ENCODE data around the gene CTBP1.
"Not testable (repeated sequence)": the region's sequence is repeated elsewhere in the genome, so short reads cannot be mapped to it uniquely, and the experiment has no call there.

Gene CTBP1

GRCh38 chr4:1239141-1239949 is 9.6 kb downstream of the CTBP1 start:
- no peak for DNase-seq (ENCODE audit: extremely low read depth in 1 of 2, low read depth in 1 of 2)

GRCh38 chr4:1238676-1239000 is 10.3 kb downstream of the CTBP1 start:
- DNase-seq (ENCODE audit: extremely low read depth in 1 of 2, low read depth in 1 of 2), result no peak

- DNase-seq (ENCODE audit: extremely low read depth in 1 of 2, low read depth in 1 of 2), result no peak
Measured at GRCh38 chr4:1237981-1238675, 10.8 kb downstream of the CTBP1 start.

- DNase-seq (ENCODE audit: extremely low read depth in 1 of 2, low read depth in 1 of 2), result not testable (repeated sequence)
Measured at GRCh38 chr4:1237261-1237660, 11.7 kb downstream of the CTBP1 start.

- DNase-seq (ENCODE audit: extremely low read depth in 1 of 2, low read depth in 1 of 2), result not testable (repeated sequence)
Measured at GRCh38 chr4:1236836-1237235, 12.1 kb downstream of the CTBP1 start.

- no peak for DNase-seq (ENCODE audit: extremely low read depth in 1 of 2, low read depth in 1 of 2)
Measured at GRCh38 chr4:1236103-1236641, 12.8 kb downstream of the CTBP1 start.

GRCh38 chr4:1235381-1236102 is 13.4 kb downstream of the CTBP1 start:
- DNase-seq (ENCODE audit: extremely low read depth in 1 of 2, low read depth in 1 of 2), result no peak

- DNase-seq (ENCODE audit: extremely low read depth in 1 of 2, low read depth in 1 of 2), result no peak
Measured at GRCh38 chr4:1234811-1235292, 14.1 kb downstream of the CTBP1 start.

- no peak for DNase-seq (ENCODE audit: extremely low read depth in 1 of 2, low read depth in 1 of 2)
Measured at GRCh38 chr4:1234309-1234695, 14.6 kb downstream of the CTBP1 start.

- no peak for DNase-seq (ENCODE audit: extremely low read depth in 1 of 2, low read depth in 1 of 2)
Measured at GRCh38 chr4:1233641-1234308, 15.2 kb downstream of the CTBP1 start.

- DNase-seq (ENCODE audit: extremely low read depth in 1 of 2, low read depth in 1 of 2), result no peak
Measured at GRCh38 chr4:1232661-1233621, 16.0 kb downstream of the CTBP1 start.

- DNase-seq (ENCODE audit: extremely low read depth in 1 of 2, low read depth in 1 of 2), result no peak
Measured at GRCh38 chr4:1231637-1232360, 17.1 kb downstream of the CTBP1 start.

- no peak for DNase-seq (ENCODE audit: extremely low read depth in 1 of 2, low read depth in 1 of 2)
Measured at GRCh38 chr4:1230971-1231636, 17.8 kb downstream of the CTBP1 start.

- no peak for DNase-seq (ENCODE audit: extremely low read depth in 1 of 2, low read depth in 1 of 2)
Measured at GRCh38 chr4:1230316-1230715, 18.6 kb downstream of the CTBP1 start.

GRCh38 chr4:1229117-1229849 is 19.6 kb downstream of the CTBP1 start:
- DNase-seq (ENCODE audit: extremely low read depth in 1 of 2, low read depth in 1 of 2), result no peak

GRCh38 chr4:1227816-1228215 is 21.1 kb downstream of the CTBP1 start:
- DNase-seq (ENCODE audit: extremely low read depth in 1 of 2, low read depth in 1 of 2), result no peak

- DNase-seq (ENCODE audit: extremely low read depth in 1 of 2, low read depth in 1 of 2), result no peak
Measured at GRCh38 chr4:1226598-1226997, 22.3 kb downstream of the CTBP1 start.

GRCh38 chr4:1226144-1226481 is 22.8 kb downstream of the CTBP1 start:
- DNase-seq (ENCODE audit: extremely low read depth in 1 of 2, low read depth in 1 of 2), result no peak

Data from stimulated activated CD8-positive, alpha-beta memory T cell treated with anti-CD3 and anti-CD28 coated beads, Interleukin-7, amount 100 ng/mL, for 48 hours (primary cell).